Umbilical cord (tissue), 2 donors: ENCODE results near the gene TPRKB. TPM values are rescaled to one million over a fixed set of nuclear protein-coding genes. Genes with fewer than 3 reads are reported as not detected.
"Not testable (repeated sequence)": the region's sequence is repeated elsewhere in the genome, so short reads cannot be mapped to it uniquely, and the experiment has no call there.

Experiments
- DNase-seq: peaks from one replicate; pipeline ENCODE4 v3.0.0-alpha.2; 2015; ENCODE audit warnings: low spot score
- total RNA-seq: library from RNA; depleted of rRNA; stranded (reverse); fragments of >200 nt; gene quantifications from one replicate; pipeline ENCODE4 v1.2.3, GENCODE V29; 2014; ENCODE audit warnings: low replicate concordance; ENCODE audit not compliant: insufficient read depth

Gene TPRKB
- total RNA-seq, 1 donor from 2014 or later, result 51.0 TPM

- no peak for DNase-seq
Measured at GRCh38 chr2:73700661-73701447, 36.3 kb downstream of the TPRKB start.

DNA sequence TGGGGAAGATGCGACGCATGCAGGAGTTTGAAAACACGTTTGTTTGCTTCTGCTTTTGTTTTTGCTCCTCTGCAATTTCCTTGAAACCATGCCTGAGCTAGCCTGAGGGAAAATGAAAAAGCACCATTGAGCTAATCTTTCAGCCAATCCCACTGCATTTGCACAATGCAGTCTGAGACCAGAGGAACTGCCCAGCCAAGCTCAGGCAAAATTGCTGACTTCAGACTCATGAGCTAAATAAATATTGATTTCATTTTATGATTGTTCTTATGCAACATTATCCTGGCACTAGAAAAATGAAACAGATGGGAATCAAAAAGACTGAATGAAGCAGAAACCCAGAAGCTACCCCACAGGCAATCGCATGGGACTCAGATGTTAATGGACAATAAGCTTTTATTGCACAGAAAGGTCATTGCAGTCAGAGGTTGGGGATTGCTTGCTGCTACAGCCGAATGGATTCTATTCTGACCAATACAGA, 37.0 kb downstream of the TPRKB start:
- peak; percentile 30 for DNase-seq

- DNase-seq, result no peak
Measured at GRCh38 chr2:73699437-73699836, 37.7 kb downstream of the TPRKB start.

DNA sequence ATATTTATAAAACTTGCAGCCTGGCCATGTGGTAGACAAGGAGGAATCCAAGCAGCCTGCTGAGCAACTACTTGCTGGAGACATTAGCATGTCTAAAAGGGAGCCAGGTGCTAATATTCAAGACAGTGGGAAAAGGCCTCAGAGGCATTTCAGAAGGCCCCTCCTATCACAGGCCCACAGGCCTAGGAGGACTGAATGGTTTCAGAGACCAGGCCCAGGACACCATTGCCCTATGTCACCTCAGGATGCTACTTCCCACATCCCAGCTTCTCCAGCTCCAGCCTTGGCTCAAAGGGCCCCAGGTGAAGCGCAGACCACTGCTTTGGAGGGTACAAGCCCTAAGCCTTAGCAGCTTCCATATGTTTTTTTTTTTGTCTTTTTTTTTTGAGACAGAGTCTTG, 39.0 kb downstream of the TPRKB start:
- DNase-seq, result no peak

DNA sequence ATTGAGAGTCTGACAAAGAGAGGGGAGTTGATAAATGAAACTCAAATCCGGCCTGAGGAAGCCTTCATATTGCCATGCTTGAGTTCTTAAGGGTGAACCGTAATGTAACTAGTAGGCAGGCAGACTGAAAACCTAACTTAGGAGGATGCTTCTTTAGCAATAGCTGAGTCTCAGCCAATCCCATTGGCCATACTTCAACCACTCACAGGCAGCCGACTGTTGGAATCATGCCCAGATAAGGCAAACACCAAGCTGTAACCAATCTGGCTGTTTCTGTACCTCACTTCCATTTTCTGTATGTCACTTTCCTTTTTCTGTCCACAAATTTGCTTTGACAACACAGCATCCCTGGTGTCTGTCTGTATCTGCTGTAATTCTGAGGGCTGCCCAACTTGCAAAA, 39.5 kb downstream of the TPRKB start:
- DNase-seq, result no peak

- not testable (repeated sequence) for DNase-seq
Measured at GRCh38 chr2:73696985-73697384, 40.2 kb downstream of the TPRKB start.

DNA sequence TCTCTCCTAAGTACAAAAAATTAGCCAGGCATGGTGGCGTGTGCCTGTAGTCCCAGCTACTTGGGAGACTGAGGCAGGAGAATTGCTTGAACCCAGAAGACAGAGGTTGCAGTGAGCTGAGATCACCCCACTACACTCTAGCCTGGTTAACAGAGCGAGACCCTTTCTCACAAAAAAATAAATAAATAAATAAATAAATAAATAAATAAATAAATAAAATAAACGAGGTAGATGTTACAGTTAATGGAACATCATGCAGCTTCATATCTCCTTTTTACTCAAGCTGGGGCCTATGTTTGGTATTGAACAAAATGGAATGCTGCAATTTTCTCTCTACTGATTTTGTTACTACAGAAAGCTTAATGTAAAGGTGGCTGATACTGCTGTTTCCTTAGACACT, 40.6 kb downstream of the TPRKB start:
- not testable (repeated sequence) for DNase-seq

DNA sequence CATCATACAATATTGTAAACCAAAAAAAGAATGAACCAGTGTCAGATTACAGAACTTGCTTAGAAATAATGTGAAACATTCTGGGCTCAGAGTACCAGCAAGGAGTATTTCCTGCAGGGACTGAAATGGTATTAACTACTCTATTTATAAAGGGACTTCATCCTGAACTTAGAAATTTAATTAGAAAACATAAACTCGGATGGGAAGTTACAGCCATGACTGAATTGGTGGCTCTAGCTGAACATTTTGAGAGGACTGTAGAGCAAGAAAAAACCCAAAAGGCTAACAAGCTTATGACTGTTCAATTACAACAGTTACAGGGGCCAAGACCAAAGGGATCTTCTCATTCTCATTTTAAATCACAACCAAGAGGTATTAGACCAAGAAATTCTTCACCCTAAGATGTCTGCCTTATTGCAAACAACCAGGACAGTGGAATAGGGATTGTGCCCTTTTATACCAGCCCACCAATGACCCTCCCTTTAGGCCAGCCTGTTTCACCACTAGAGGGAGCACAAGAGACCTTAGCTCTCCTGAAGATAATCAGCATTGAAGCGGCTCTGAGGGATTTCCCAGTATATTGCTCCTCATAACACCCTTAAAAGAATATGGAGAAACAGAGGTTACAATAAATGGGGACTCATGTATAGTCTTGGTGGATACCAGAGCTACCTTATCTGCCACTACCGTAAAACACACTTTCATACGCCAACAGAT, 46.6 kb downstream of the TPRKB start:
- not testable (repeated sequence) for DNase-seq

DNA sequence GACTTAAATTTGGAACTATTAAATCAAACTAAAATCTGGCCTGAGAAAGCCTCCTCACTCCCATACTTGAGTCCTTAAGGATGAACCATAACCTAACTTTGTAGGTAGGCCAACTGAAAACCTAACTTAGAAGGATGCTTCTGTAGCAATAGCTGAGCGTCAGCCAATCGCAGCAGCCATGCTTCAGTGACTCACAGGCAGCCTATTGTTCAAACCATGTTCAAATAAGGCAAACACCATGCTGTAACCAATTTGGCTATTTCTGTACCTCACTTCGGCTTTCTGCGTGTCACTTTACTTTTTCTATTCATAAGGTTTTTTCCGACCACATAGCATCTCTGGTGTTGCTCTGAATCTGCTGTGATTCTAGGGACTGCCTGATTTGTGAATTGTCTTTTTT, 48.7 kb downstream of the TPRKB start:
- DNase-seq, result not testable (repeated sequence)

DNA sequence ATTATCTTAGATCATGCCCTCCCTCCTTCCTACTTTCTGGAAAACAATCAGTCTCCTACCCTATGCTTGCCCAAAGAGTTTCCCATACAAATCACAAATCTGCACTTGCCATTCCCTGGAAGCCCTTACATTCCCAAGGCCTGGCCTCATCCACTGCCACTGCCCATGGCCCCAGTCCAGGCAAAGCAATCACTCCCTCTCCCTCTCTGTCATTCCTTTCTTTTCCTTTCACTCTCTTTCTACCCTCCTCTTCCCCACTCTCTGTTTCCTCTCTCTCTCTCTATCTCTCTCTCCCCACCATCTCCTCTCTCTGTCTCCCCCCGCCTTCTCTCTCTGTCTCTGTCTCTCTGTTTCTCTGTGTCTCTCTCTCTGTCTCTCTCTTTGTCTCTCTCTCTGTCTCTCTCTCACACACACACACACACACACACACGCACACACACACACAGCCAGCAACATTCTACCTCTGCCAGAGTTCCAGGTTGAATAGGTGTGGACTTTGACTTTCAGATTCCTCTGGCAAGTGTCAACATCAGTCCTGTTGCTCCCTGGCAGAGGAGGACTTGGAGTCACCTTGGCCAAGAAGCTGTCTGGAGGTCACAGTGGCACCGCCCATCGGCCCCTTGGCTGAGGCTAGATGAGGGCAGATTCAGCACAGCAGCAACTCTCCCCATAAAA, 51.2 kb downstream of the TPRKB start:
- no peak for DNase-seq

DNA sequence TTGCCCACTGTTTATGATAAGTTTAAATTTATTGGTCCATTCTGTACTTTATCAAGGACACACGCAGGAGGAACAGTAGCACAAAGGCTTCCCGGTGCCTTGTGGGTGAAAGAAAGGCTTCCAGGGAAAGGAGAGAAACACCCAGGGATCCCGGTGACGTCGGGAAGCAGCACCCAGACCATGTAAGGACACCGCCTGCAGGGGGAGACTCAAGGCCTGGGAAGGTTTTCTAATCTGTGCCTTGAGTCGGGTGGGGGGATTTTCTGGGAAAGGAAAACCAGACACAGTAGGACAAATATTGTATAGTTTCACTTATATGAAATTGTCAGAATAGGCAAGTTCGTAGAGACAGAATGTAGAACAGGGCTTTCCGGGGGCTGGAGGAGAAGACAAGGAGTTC, 52.2 kb downstream of the TPRKB start:
- DNase-seq, result not testable (repeated sequence)

GRCh38 chr2:73684325-73684724, 52.8 kb downstream of the TPRKB start:
- not testable (repeated sequence) for DNase-seq

DNA sequence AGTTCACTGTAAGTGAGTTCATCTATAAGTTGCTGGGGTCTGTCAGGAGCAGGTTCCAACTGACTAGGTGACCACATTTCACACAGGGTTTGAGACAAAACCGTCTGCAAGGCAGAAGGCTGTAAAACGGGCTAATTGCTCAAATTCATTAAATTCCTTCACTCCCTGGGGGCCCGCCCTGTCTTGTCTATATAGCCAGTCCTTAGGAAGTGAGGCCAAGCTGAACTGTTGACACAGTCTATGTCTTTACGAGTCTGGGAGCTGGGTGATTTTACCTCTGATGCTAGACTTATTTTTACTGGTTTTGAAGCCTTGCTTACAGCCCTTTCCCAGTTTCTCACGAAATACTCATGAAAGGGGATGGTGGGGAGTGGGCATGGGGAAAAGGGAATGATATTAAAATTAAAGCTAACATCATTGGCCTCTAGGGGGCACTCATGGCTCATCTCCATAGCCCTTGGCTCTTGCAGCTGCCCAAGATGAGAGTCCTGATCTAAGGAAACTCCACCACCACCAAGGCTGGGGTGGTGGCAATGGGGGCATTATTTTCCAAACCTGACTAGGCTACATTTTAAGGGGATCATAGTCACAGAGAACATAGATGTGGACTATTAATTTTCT, 57.1 kb downstream of the TPRKB start:
- peak; percentile 40 for DNase-seq

Other genes with a start within 250 kb of the TPRKB start
- gene NAT8, start 94.9 kb downstream of the TPRKB start, total RNA-seq, result not detected
- 41.4 TPM for gene DUSP11, start 42.8 kb upstream of the TPRKB start, total RNA-seq
- 1.7 TPM for gene C2orf78, start 46.8 kb upstream of the TPRKB start, total RNA-seq
- 29.6 TPM for gene STAMBP, start 91.6 kb upstream of the TPRKB start, total RNA-seq
- gene ACTG2, start 155.7 kb upstream of the TPRKB start, total RNA-seq, result 896 TPM
- gene DGUOK, start 189.5 kb upstream of the TPRKB start, total RNA-seq, result 33.7 TPM
- 5.1 TPM for gene TET3, start 247.6 kb upstream of the TPRKB start, total RNA-seq